Measurements from ENCODE around the gene RANGAP1.

RANGAP1 gene

GRCh38 chr22:41257696-41258095, 28.3 kb downstream of the RANGAP1 start:
- H2AFZ ChIP-seq (ENCODE audit: low read length, unreplicated experiment): no peak overlapping the region
- H3K4me1 ChIP-seq (ENCODE audit: control insufficient read depth, insufficient read depth, low read length, unreplicated experiment): peaks cover 14% of the 10 kb centered on the region
- H3K27ac ChIP-seq (ENCODE audit: low read depth, low read length): no peak overlapping the region
- H3K36me3 ChIP-seq (ENCODE audit: insufficient read depth, low read length): 0 out of 2 replicates have a peak, but pooled peaks cover 8% of the 10 kb centered on the region
- H3K79me2 ChIP-seq (ENCODE audit: control insufficient read depth, insufficient read depth, low read length, unreplicated experiment): peaks cover 3% of the 10 kb centered on the region
- H3K4me3 ChIP-seq (ENCODE audit: low read depth, low read length): no peak overlapping the region
- no peaks in the 10 kb centered on the region for H3K27me3 ChIP-seq (ENCODE audit: insufficient read depth, low read length)

- H3K36me3 ChIP-seq (ENCODE audit: insufficient read depth, low read length): 0 out of 2 replicates have a peak, but pooled peaks cover 7% of the 10 kb centered on the region
- H2AFZ ChIP-seq (ENCODE audit: low read length, unreplicated experiment): no peak overlapping the region
- H3K4me1 ChIP-seq (ENCODE audit: control insufficient read depth, insufficient read depth, low read length, unreplicated experiment): peaks cover 14% of the 10 kb centered on the region
- H3K79me2 ChIP-seq (ENCODE audit: control insufficient read depth, insufficient read depth, low read length, unreplicated experiment): peaks cover 3% of the 10 kb centered on the region
- H3K27me3 ChIP-seq (ENCODE audit: insufficient read depth, low read length): no peaks in the 10 kb centered on the region
- H3K4me3 ChIP-seq (ENCODE audit: low read depth, low read length): no peak overlapping the region
- peak overlapping the region; percentile 45; the same call in 1 of the 2 replicates for H3K27ac ChIP-seq (ENCODE audit: low read depth, low read length)
These were observed 29.4 kb downstream of the RANGAP1 start for GRCh38 chr22:41256254-41257253.

GRCh38 chr22:41254230-41254629, 31.8 kb downstream of the RANGAP1 start:
- no peak overlapping the region for H2AFZ ChIP-seq (ENCODE audit: low read length, unreplicated experiment)
- H3K27me3 ChIP-seq (ENCODE audit: insufficient read depth, low read length): no peaks in the 10 kb centered on the region
- H3K4me3 ChIP-seq (ENCODE audit: low read depth, low read length): no peak overlapping the region
- peaks cover 14% of the 10 kb centered on the region for H3K4me1 ChIP-seq (ENCODE audit: control insufficient read depth, insufficient read depth, low read length, unreplicated experiment)
- H3K27ac ChIP-seq (ENCODE audit: low read depth, low read length): no peak overlapping the region
- H3K36me3 ChIP-seq (ENCODE audit: insufficient read depth, low read length): no peaks in the 10 kb centered on the region
- peaks cover 3% of the 10 kb centered on the region for H3K79me2 ChIP-seq (ENCODE audit: control insufficient read depth, insufficient read depth, low read length, unreplicated experiment)

- no peak overlapping the region for H2AFZ ChIP-seq (ENCODE audit: low read length, unreplicated experiment)
- no peaks in the 10 kb centered on the region for H3K27me3 ChIP-seq (ENCODE audit: insufficient read depth, low read length)
- no peak overlapping the region for H3K4me3 ChIP-seq (ENCODE audit: low read depth, low read length)
- peaks cover 10% of the 10 kb centered on the region for H3K4me1 ChIP-seq (ENCODE audit: control insufficient read depth, insufficient read depth, low read length, unreplicated experiment)
- peaks cover 3% of the 10 kb centered on the region for H3K79me2 ChIP-seq (ENCODE audit: control insufficient read depth, insufficient read depth, low read length, unreplicated experiment)
- no peaks in the 10 kb centered on the region for H3K36me3 ChIP-seq (ENCODE audit: insufficient read depth, low read length)
- no peak overlapping the region for H3K27ac ChIP-seq (ENCODE audit: low read depth, low read length)
These were observed 33.6 kb downstream of the RANGAP1 start for GRCh38 chr22:41252365-41252764.

GRCh38 chr22:41250127-41250526, 35.9 kb downstream of the RANGAP1 start:
- H3K79me2 ChIP-seq (ENCODE audit: control insufficient read depth, insufficient read depth, low read length, unreplicated experiment): no peaks in the 10 kb centered on the region
- H3K4me3 ChIP-seq (ENCODE audit: low read depth, low read length): no peak overlapping the region
- 0 out of 2 replicates have a peak, but pooled peaks cover 5% of the 10 kb centered on the region for H3K36me3 ChIP-seq (ENCODE audit: insufficient read depth, low read length)
- H3K4me1 ChIP-seq (ENCODE audit: control insufficient read depth, insufficient read depth, low read length, unreplicated experiment): no peaks in the 10 kb centered on the region
- no peaks in the 10 kb centered on the region for H3K27me3 ChIP-seq (ENCODE audit: insufficient read depth, low read length)
- H3K27ac ChIP-seq (ENCODE audit: low read depth, low read length): no peak overlapping the region
- no peak overlapping the region for H2AFZ ChIP-seq (ENCODE audit: low read length, unreplicated experiment)

GRCh38 chr22:41249442-41249841, 36.5 kb downstream of the RANGAP1 start:
- Histone ChIP-seq H3K27ac (ENCODE audit: low read depth, low read length) (no peak overlapping the region), H3K4me3 (ENCODE audit: low read depth, low read length) (no peak overlapping the region), H3K4me1 (ENCODE audit: control insufficient read depth, insufficient read depth, low read length, unreplicated experiment) (no peaks in the 10 kb centered on the region), H3K27me3 (ENCODE audit: insufficient read depth, low read length) (no peaks in the 10 kb centered on the region), H3K79me2 (ENCODE audit: control insufficient read depth, insufficient read depth, low read length, unreplicated experiment) (no peaks in the 10 kb centered on the region), H2AFZ (ENCODE audit: low read length, unreplicated experiment) (no peak overlapping the region), H3K36me3 (ENCODE audit: insufficient read depth, low read length) (0 out of 2 replicates have a peak, but pooled peaks cover 5% of the 10 kb centered on the region)

GRCh38 chr22:41248758-41249157, 37.2 kb downstream of the RANGAP1 start:
- Histone ChIP-seq H3K79me2 (ENCODE audit: control insufficient read depth, insufficient read depth, low read length, unreplicated experiment) (no peaks in the 10 kb centered on the region), H3K4me1 (ENCODE audit: control insufficient read depth, insufficient read depth, low read length, unreplicated experiment) (no peaks in the 10 kb centered on the region), H3K27ac (ENCODE audit: low read depth, low read length) (no peak overlapping the region), H2AFZ (ENCODE audit: low read length, unreplicated experiment) (no peak overlapping the region), H3K27me3 (ENCODE audit: insufficient read depth, low read length) (no peaks in the 10 kb centered on the region), H3K4me3 (ENCODE audit: low read depth, low read length) (no peak overlapping the region), H3K36me3 (ENCODE audit: insufficient read depth, low read length) (0 out of 2 replicates have a peak, but pooled peaks cover 5% of the 10 kb centered on the region)

GRCh38 chr22:41248314-41248713, 37.7 kb downstream of the RANGAP1 start:
- no peaks in the 10 kb centered on the region for H3K27me3 ChIP-seq (ENCODE audit: insufficient read depth, low read length)
- no peak overlapping the region for H2AFZ ChIP-seq (ENCODE audit: low read length, unreplicated experiment)
- no peak overlapping the region for H3K4me3 ChIP-seq (ENCODE audit: low read depth, low read length)
- no peaks in the 10 kb centered on the region for H3K4me1 ChIP-seq (ENCODE audit: control insufficient read depth, insufficient read depth, low read length, unreplicated experiment)
- H3K27ac ChIP-seq (ENCODE audit: low read depth, low read length): no peak overlapping the region
- no peaks in the 10 kb centered on the region for H3K79me2 ChIP-seq (ENCODE audit: control insufficient read depth, insufficient read depth, low read length, unreplicated experiment)
- 0 out of 2 replicates have a peak, but pooled peaks cover 5% of the 10 kb centered on the region for H3K36me3 ChIP-seq (ENCODE audit: insufficient read depth, low read length)

GRCh38 chr22:41247703-41248102, 38.3 kb downstream of the RANGAP1 start:
- Histone ChIP-seq H3K4me1 (ENCODE audit: control insufficient read depth, insufficient read depth, low read length, unreplicated experiment) (no peaks in the 10 kb centered on the region), H3K79me2 (ENCODE audit: control insufficient read depth, insufficient read depth, low read length, unreplicated experiment) (no peaks in the 10 kb centered on the region), H3K4me3 (ENCODE audit: low read depth, low read length) (no peak overlapping the region), H2AFZ (ENCODE audit: low read length, unreplicated experiment) (no peak overlapping the region), H3K27ac (ENCODE audit: low read depth, low read length) (no peak overlapping the region), H3K27me3 (ENCODE audit: insufficient read depth, low read length) (no peaks in the 10 kb centered on the region), H3K36me3 (ENCODE audit: insufficient read depth, low read length) (0 out of 2 replicates have a peak, but pooled peaks cover 5% of the 10 kb centered on the region)

- Histone ChIP-seq H3K27me3 (ENCODE audit: insufficient read depth, low read length) (no peaks in the 10 kb centered on the region), H3K4me1 (ENCODE audit: control insufficient read depth, insufficient read depth, low read length, unreplicated experiment) (no peaks in the 10 kb centered on the region), H3K4me3 (ENCODE audit: low read depth, low read length) (no peak overlapping the region), H3K36me3 (ENCODE audit: insufficient read depth, low read length) (0 out of 2 replicates have a peak, but pooled peaks cover 5% of the 10 kb centered on the region), H2AFZ (ENCODE audit: low read length, unreplicated experiment) (no peak overlapping the region), H3K79me2 (ENCODE audit: control insufficient read depth, insufficient read depth, low read length, unreplicated experiment) (no peaks in the 10 kb centered on the region), H3K27ac (ENCODE audit: low read depth, low read length) (no peak overlapping the region)
These were observed 40.0 kb downstream of the RANGAP1 start for GRCh38 chr22:41245917-41246499.

All from ACC112 (cell line).